ENCODE results near the gene WDR5B. TPM values are rescaled to one million over a fixed set of nuclear protein-coding genes. Genes with fewer than 3 reads are reported as not detected.

WDR5B gene
- total and polyA plus RNA-seq, 2 of the 8 experiments (the other 6 are each of a cell fraction or from before 2014, with no cell fraction given), result 1.9 to 3.5 TPM

- TF ChIP-seq NRF1 (IDR thresholded peaks at IDR 0.05; ENCODE audit: low read depth, low read length), result no peak
Measured at GRCh38 chr3:122427857-122428471, 12.1 kb upstream of the WDR5B start (continued).
